IPS-18c (cell line): ENCODE measurements around the gene PIK3AP1.

Experiments used
- H3K4me3 ChIP-seq: 2 replicates; pipeline ENCODE4 v1.7.0; 2013; ENCODE audit warnings: low read depth, mild to moderate bottlenecking, low read length, moderate library complexity; ENCODE audit not compliant: insufficient read depth
- H3K9me3 ChIP-seq: one replicate; pipeline ENCODE4 v1.6.1; 2013; ENCODE audit warnings: mild to moderate bottlenecking, low read length, moderate library complexity; ENCODE audit not compliant: control insufficient read depth, insufficient read depth

PIK3AP1 gene

DNA sequence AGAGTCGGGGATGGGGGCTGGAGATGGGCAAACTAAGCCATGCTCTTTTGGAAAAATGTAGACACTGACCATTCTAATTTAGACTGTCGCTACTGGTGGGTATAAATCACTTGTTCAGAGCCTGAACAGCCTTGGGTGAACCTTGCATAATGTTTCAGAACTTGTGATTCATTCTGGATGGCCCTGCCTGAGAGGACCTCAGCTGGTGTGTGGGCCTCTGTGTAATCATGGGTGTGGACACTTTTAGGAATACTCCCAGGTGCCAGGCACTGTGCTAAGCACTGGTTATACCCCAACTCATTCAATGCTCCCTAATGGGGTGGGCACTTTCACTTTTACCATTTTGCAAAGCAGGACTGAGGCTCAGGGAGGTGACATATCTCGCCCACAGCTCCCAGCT, 106.7 kb downstream of the PIK3AP1 start:
- Histone ChIP-seq H3K4me3 (no peak overlapping the region), H3K9me3 (no peaks in the 10 kb centered on the region)

GRCh38 chr10:96612055-96612830, 108.1 kb downstream of the PIK3AP1 start:
- no peak overlapping the region for H3K4me3 ChIP-seq
- H3K9me3 ChIP-seq: no peaks in the 10 kb centered on the region

GRCh38 chr10:96610817-96611216, 109.5 kb downstream of the PIK3AP1 start:
- H3K4me3 ChIP-seq: no peak overlapping the region
- no peaks in the 10 kb centered on the region for H3K9me3 ChIP-seq

- H3K4me3 ChIP-seq: no peak overlapping the region
- H3K9me3 ChIP-seq: no peaks in the 10 kb centered on the region
These were observed 110.8 kb downstream of the PIK3AP1 start for GRCh38 chr10:96609510-96609909.

GRCh38 chr10:96608805-96609204, 111.5 kb downstream of the PIK3AP1 start:
- no peaks in the 10 kb centered on the region for H3K9me3 ChIP-seq
- no peak overlapping the region for H3K4me3 ChIP-seq

GRCh38 chr10:96608262-96608661, 112.1 kb downstream of the PIK3AP1 start:
- H3K9me3 ChIP-seq: no peaks in the 10 kb centered on the region
- H3K4me3 ChIP-seq: no peak overlapping the region

GRCh38 chr10:96606946-96607345, 113.4 kb downstream of the PIK3AP1 start:
- Histone ChIP-seq H3K9me3 (no peaks in the 10 kb centered on the region), H3K4me3 (no peak overlapping the region)

DNA sequence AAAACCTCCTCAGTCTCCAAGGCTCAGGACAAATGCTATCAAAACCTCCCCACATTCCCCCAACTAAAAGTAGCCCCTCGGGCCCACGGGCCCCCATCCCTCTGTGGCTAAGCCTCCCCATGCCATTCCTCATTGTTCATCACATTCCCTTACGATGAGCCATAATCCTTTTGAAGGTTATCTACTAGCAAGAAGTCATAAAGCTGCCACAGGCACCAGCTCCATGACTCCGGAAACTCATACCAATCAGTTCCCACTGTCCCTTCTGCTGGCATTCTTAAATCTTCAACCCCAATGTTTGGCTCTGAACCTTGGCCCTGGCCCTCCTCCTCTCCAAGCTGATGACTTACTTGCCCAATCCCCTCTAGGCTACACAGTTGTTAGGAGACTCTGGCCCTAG, 114.1 kb downstream of the PIK3AP1 start:
- Histone ChIP-seq H3K4me3 (no peak overlapping the region), H3K9me3 (no peaks in the 10 kb centered on the region)

GRCh38 chr10:96600337-96600736, 120.0 kb downstream of the PIK3AP1 start:
- H3K9me3 ChIP-seq: no peaks in the 10 kb centered on the region
- H3K4me3 ChIP-seq: no peak overlapping the region

- H3K4me3 ChIP-seq: no peak overlapping the region
- no peaks in the 10 kb centered on the region for H3K9me3 ChIP-seq
These were observed 121.5 kb downstream of the PIK3AP1 start for GRCh38 chr10:96598846-96599245.

DNA sequence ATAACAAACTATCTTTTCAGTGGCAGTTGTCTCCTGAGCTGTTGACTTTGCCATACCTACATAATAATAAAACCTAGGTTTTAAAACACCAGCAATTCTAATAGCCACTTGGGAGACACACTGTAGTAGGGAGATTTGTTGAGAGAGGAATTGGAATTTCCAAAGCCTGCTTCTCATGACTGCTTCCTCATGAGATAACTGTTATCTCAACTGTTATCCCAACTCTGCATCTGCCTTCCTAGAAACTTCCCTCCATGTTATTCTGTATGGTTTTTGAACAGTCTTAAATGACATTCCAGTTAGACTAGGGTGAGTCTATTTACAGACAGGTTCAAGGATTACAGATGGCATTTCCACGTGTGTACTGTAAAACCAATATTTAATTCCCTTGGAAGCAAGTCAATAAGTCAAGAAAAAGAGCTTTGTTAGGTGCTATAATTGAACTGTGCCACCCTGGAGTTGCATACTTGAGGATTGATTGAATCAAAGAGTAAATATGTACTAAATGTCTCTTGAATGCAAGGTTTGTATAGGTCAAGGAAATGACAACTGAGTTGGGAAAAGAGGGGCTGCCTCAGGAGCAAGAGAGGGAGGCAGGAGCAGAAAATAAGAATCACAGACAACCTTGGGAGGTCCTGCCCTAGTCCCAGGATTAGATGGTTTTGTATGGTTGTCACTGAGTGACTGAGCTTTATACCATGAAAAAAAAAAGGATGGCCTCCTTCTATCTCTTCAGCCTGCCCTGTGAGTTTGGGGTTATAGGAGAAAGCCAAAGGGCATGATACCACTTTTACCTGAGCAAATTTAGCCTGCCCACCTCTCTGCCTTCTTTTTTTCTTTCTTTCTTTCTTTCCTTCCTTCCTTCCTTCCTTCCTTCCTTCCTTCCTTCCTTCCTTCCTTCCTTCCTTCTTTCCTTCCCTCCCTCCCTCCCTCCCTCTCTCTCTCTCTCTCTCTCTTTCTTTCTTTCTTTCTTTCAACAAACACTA, 123.6 kb downstream of the PIK3AP1 start:
- Histone ChIP-seq H3K4me3 (no peak overlapping the region), H3K9me3 (no peaks in the 10 kb centered on the region)

DNA sequence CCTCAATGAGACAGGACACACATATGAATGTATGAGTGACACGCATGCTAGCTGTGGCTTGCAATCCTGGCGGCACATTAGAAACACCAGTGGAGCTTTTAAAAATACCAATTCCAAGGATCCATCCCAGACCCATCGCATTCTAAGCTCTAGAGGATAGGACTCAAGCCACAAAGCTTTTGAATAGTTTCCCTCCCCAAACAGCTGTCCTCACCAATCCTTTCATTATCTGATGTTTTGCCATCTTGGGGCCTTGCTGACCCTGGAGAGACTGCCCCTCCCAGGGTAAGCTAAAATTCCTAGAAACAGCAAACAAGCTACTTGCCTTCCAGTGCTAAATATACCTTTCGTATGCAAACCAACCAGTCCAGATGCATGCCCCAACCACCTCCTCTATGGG, 124.6 kb downstream of the PIK3AP1 start:
- no peaks in the 10 kb centered on the region for H3K9me3 ChIP-seq
- H3K4me3 ChIP-seq: no peak overlapping the region

- no peaks in the 10 kb centered on the region for H3K9me3 ChIP-seq
These were observed 128.4 kb downstream of the PIK3AP1 start for GRCh38 chr10:96591946-96592345.

DNA sequence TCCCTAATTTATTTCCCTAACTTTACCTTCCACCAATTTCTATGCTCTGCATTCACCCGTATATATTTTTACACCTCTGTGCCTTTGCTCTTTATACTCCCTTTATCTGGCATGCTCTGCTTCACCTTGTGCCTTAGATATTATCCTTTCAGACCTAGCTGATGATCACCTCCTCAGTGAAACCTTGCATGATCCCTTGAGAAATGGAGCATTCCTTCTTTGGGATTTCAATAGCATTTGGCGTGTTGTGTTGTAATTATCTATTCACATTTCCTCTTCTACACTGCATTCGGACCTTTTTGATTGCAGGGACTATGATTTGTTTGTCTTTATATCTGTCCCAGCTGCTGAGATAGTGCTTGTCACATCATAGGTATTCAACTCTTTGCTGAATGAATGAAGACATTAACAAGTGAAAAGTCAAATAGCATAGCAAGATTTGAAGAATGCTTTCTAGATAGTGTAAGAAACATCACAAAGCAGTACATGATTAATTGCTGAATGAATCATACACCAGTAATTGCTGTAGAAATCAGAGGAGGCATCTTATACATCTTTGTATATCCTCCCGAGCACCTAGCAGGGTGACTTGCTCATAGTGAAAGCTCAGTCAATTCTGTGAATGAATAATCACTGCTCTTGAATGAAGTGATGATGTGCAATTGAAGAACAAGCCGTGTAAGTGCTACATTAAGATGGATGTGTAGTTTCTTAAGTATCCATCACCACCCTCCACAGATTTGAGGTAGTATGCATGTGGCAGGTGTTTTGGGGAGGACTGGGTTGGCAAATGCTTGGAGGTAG, 131.5 kb downstream of the PIK3AP1 start:
- no peak overlapping the region for H3K4me3 ChIP-seq
- no peaks in the 10 kb centered on the region for H3K9me3 ChIP-seq

More at GRCh38 chr10:96591946-96592345, 128.4 kb downstream of the PIK3AP1 start:
- no peak overlapping the region for H3K4me3 ChIP-seq

- no peaks in the 10 kb centered on the region for H3K9me3 ChIP-seq
- no peak overlapping the region for H3K4me3 ChIP-seq
These were observed 132.2 kb downstream of the PIK3AP1 start for GRCh38 chr10:96588060-96588554.

- no peaks in the 10 kb centered on the region for H3K9me3 ChIP-seq
These were observed 132.9 kb downstream of the PIK3AP1 start for GRCh38 chr10:96587264-96588059.

More at GRCh38 chr10:96587264-96588059, 132.9 kb downstream of the PIK3AP1 start:
- H3K4me3 ChIP-seq: peak overlapping the region; percentile 90
